Neural progenitor cell (in vitro differentiated cells): Measurements from ENCODE around the gene ZRSR2. TPM values are rescaled to one million over a fixed set of nuclear protein-coding genes. Genes with fewer than 3 reads are reported as not detected.

Source experiments
- DNase-seq: peaks from one replicate; pipeline ENCODE4 v3.0.0-alpha.2; 2016; ENCODE audit warnings: low spot score
- H2AFZ ChIP-seq: fragments of 200-600 bp; sonication (generic); replicated peaks from 2 replicates; pipeline ENCODE4 v1.6.1; 2016; ENCODE audit warnings: antibody characterized with exemption
- H3F3A ChIP-seq: fragments of 200-600 bp; sonication (generic); 2 replicates; pipeline ENCODE4 v1.6.1; 2016; ENCODE audit warnings: antibody characterized with exemption, low read depth
- H3K27ac ChIP-seq: fragments of 200-600 bp; sonication (generic); 2 replicates; pipeline ENCODE4 v1.5.1; 2016; ENCODE audit warnings: mild to moderate bottlenecking
- H3K27me3 ChIP-seq: fragments of 200-600 bp; sonication (generic); 2 replicates; pipeline ENCODE4 v1.6.1; 2016; ENCODE audit warnings: mild to moderate bottlenecking, moderate library complexity
- H3K36me3 ChIP-seq: fragments of 200-600 bp; sonication (generic); 2 replicates; pipeline ENCODE4 v1.5.1; 2016
- H3K4me1 ChIP-seq: fragments of 200-600 bp; sonication (generic); 2 replicates; pipeline ENCODE4 v1.6.1; 2016; ENCODE audit warnings: mixed run types
- H3K4me2 ChIP-seq: fragments of 200-600 bp; sonication (generic); 2 replicates; pipeline ENCODE4 v1.6.1; 2016
- H3K4me3 ChIP-seq: fragments of 200-600 bp; sonication (generic); 2 replicates; pipeline ENCODE4 v1.5.1; 2016
- H3K79me2 ChIP-seq: fragments of 200-600 bp; sonication (generic); 2 replicates; pipeline ENCODE4 v1.6.1; 2016; ENCODE audit warnings: low read depth
- H3K9ac ChIP-seq: fragments of 200-600 bp; sonication (generic); 2 replicates; pipeline ENCODE4 v1.6.1; 2016
- H3K9me3 ChIP-seq: fragments of 200-600 bp; sonication (generic); 2 replicates; pipeline ENCODE4 v1.5.1; 2016; ENCODE audit warnings: low read depth
- H4K20me1 ChIP-seq: fragments of 200-600 bp; sonication (generic); 2 replicates; pipeline ENCODE4 v1.6.1; 2016; ENCODE audit warnings: low read depth
- H3K27ac Mint-ChIP-seq: 3 replicates; pipeline ENCODE4 v1.8.0; 2021; ENCODE audit warnings: mixed read lengths
- H3K27me3 Mint-ChIP-seq: 2 replicates; pipeline ENCODE4 v1.8.0; 2022; ENCODE audit warnings: low read depth, mild to moderate bottlenecking, inconsistent platforms, moderate library complexity, mixed read lengths; ENCODE audit not compliant: insufficient read depth
- H3K36me3 Mint-ChIP-seq: 3 replicates; pipeline ENCODE4 v1.8.0; 2021; ENCODE audit warnings: mixed read lengths
- H3K4me1 Mint-ChIP-seq: 3 replicates; pipeline ENCODE4 v1.8.0; 2021; ENCODE audit warnings: mixed read lengths
- H3K4me3 Mint-ChIP-seq: 3 replicates; pipeline ENCODE4 v1.8.0; 2021; ENCODE audit warnings: mild to moderate bottlenecking, moderate library complexity, mixed read lengths
- H3K9me3 Mint-ChIP-seq: 3 replicates; pipeline ENCODE4 v1.8.0; 2020; ENCODE audit warnings: mixed read lengths
- EZH2 ChIP-seq: fragments of 200-600 bp; sonication (generic); IDR thresholded peaks from 2 replicates; pipeline ENCODE4 v1.6.1; 2017; ENCODE audit warnings: antibody characterized with exemption, mild to moderate bottlenecking, moderate library complexity
- EZH2phosphoT487 ChIP-seq: fragments of 200-600 bp; sonication (generic); IDR thresholded peaks from 2 replicates; pipeline ENCODE4 v1.6.1; 2017; ENCODE audit warnings: antibody characterized with exemption
- total RNA-seq: library from RNA; depleted of rRNA; stranded (reverse); fragments of >200 nt; gene quantifications from 2 replicates; pipeline ENCODE4 v1.2.3, GENCODE V29; 2015; ENCODE audit warnings: low replicate concordance
- TF ChIP-seq, protein P1 (sequence below): fragments of 200-600 bp; sonication (generic); IDR thresholded peaks from 2 replicates; pipeline ENCODE4 v1.5.1; 2017; ENCODE audit warnings: antibody characterized with exemption, mild to moderate bottlenecking

Gene ZRSR2
- total RNA-seq, 1 donor from 2014 or later: 15.2 TPM

DNA sequence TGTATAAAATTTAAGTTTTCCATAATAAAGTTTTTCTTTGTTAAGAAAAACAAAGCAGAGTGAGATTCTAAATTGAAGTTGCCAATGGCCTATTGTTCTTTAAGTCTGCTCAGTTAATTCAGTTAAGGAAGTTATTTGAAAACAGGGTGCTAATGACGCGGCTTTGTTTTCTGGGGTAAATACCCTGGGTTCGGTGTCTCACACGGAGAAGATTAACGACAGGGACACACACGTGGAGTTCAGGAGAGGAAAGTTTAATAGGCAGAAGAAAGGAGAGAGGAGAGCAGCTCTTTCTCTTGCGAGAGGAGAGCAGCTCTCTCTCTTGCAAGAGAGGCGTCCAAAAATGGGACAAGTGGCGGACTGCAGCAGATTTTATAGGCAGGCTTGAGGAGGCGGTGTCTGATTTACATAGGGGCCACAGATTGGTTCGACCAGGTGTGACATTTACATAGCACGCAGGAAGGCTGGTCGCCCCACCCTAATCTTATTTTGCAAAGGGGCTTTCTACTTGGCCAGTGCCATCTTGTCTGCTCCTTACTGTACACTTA lies 42.6 kb upstream of the ZRSR2 start:
- peaks cover 34% of the 10 kb centered on the region for H3K4me1 Mint-ChIP-seq
- H3K4me3 ChIP-seq: no peak overlapping the region
- H3F3A ChIP-seq: peaks cover 24% of the 10 kb centered on the region
- peaks cover 23% of the 10 kb centered on the region for H3K4me1 ChIP-seq
- H3K27me3 Mint-ChIP-seq: peaks cover 9% of the 10 kb centered on the region
- H3K79me2 ChIP-seq: no peaks in the 10 kb centered on the region
- no peak overlapping the region for H3K4me3 Mint-ChIP-seq
- no peaks in the 10 kb centered on the region for H4K20me1 ChIP-seq
- H3K4me2 ChIP-seq: peak overlapping the region; percentile 50
- peaks cover 4% of the 10 kb centered on the region for H3K9me3 Mint-ChIP-seq
- H3K36me3 Mint-ChIP-seq: peaks cover 19% of the 10 kb centered on the region
- H3K9me3 ChIP-seq: no peaks in the 10 kb centered on the region
- TF ChIP-seq EZH2 (no peak), EZH2phosphoT487 (peak; percentile 43)
- TF ChIP-seq, protein P1, sequence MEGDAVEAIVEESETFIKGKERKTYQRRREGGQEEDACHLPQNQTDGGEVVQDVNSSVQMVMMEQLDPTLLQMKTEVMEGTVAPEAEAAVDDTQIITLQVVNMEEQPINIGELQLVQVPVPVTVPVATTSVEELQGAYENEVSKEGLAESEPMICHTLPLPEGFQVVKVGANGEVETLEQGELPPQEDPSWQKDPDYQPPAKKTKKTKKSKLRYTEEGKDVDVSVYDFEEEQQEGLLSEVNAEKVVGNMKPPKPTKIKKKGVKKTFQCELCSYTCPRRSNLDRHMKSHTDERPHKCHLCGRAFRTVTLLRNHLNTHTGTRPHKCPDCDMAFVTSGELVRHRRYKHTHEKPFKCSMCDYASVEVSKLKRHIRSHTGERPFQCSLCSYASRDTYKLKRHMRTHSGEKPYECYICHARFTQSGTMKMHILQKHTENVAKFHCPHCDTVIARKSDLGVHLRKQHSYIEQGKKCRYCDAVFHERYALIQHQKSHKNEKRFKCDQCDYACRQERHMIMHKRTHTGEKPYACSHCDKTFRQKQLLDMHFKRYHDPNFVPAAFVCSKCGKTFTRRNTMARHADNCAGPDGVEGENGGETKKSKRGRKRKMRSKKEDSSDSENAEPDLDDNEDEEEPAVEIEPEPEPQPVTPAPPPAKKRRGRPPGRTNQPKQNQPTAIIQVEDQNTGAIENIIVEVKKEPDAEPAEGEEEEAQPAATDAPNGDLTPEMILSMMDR: no peak
- no peak overlapping the region for H3K27ac Mint-ChIP-seq
- no peak overlapping the region for H3K27ac ChIP-seq
- no peak overlapping the region for H3K9ac ChIP-seq
- H3K27me3 ChIP-seq: no peaks in the 10 kb centered on the region
- no peak overlapping the region for H2AFZ ChIP-seq
- H3K36me3 ChIP-seq: no peaks in the 10 kb centered on the region
- peak; percentile 68 for DNase-seq

DNA sequence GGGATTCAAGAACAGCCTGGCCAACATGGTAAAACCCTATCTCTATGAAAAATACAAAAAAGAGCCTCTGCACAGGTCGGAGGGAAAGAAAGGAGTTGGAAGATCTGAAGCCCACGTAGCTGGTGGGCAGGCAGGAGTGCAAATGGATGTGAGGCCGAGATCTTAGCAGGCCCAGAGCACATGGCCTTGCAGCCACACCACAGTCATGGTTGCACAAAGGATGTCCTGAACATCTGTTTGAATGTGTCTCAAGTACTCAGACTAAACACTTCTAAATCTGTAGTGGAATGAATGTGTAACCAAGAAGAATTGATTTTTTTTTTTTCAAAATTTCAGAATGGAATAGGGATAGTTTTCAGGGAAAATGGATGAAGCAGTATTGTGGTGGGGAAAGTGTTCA lies 41.4 kb upstream of the ZRSR2 start:
- TF ChIP-seq, protein P1: no peak
- no peak for TF ChIP-seq EZH2phosphoT487
- TF ChIP-seq EZH2: no peak
- Histone ChIP-seq H3K4me3 (no peak overlapping the region), H3K4me2 (no peak overlapping the region), H3K27me3 (no peaks in the 10 kb centered on the region), H3K27ac (no peak overlapping the region), H3K79me2 (no peaks in the 10 kb centered on the region), H2AFZ (no peak overlapping the region), H3K9me3 (no peaks in the 10 kb centered on the region), H3F3A (peaks cover 29% of the 10 kb centered on the region), H3K9ac (no peak overlapping the region), H3K36me3 (no peaks in the 10 kb centered on the region), H4K20me1 (no peaks in the 10 kb centered on the region), H3K4me1 (peaks cover 23% of the 10 kb centered on the region)
- H3K36me3 Mint-ChIP-seq: peaks cover 13% of the 10 kb centered on the region
- H3K27me3 Mint-ChIP-seq: peaks cover 9% of the 10 kb centered on the region
- no peak overlapping the region for H3K4me3 Mint-ChIP-seq
- peaks cover 6% of the 10 kb centered on the region for H3K9me3 Mint-ChIP-seq
- DNase-seq: no peak
- peak overlapping the region; percentile 68 for H3K27ac Mint-ChIP-seq
- peaks cover 34% of the 10 kb centered on the region for H3K4me1 Mint-ChIP-seq

DNA sequence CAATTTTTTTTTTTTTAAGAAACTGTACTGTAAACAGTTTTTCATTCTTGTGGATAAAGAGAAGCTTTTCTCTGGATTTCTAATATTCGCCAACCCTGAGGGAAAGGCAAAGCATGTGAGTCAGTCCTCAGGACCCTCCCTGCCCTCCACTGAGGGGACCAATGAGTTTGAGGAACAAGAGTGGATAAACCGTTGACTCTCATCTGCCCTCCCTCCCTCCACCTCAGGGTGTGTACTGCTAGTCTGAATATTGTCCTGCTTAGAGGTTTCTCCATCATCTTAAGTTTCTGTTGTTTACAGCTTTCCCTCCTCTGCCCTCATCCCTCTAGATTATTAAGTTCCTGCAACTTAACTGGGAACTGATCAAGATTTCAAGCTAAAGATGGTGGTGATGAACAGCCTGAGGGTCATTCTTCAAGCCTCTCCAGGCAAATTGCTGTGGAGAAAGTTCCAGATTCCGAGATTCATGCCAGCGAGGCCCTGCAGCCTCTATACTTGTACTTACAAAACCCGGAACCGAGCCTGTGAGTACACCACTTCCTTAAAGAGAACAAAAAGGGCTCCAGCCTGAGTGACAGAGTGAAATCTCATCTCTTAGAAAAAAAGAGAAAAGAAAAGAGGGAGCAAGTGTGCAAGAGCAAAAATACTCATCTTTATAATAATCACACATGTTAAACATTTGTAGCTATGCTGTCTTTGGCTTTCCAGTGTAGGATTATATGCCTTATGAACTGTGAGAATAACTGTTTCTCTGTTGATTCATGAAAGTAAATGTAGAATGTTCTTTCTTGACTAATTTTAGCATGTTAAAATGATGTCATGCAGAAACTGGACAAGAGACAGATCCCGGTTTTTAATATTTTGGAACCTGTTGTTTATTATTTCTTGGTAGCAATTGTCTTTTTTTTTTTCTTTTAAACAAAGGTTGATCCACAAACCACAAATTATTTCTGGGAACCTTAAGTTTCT lies 40.4 kb upstream of the ZRSR2 start:
- Histone ChIP-seq H3F3A (peaks cover 29% of the 10 kb centered on the region), H3K27ac (no peak overlapping the region), H3K27me3 (no peaks in the 10 kb centered on the region), H3K9ac (no peak overlapping the region), H3K4me3 (no peak overlapping the region), H4K20me1 (no peaks in the 10 kb centered on the region), H3K9me3 (no peaks in the 10 kb centered on the region), H2AFZ (no peak overlapping the region), H3K79me2 (no peaks in the 10 kb centered on the region), H3K4me1 (peaks cover 23% of the 10 kb centered on the region), H3K36me3 (no peaks in the 10 kb centered on the region), H3K4me2 (no peak overlapping the region)
- DNase-seq: no peak
- H3K27me3 Mint-ChIP-seq: peaks cover 7% of the 10 kb centered on the region
- peaks cover 13% of the 10 kb centered on the region for H3K36me3 Mint-ChIP-seq
- peaks cover 6% of the 10 kb centered on the region for H3K9me3 Mint-ChIP-seq
- no peak overlapping the region for H3K4me3 Mint-ChIP-seq
- no peak for TF ChIP-seq EZH2
- TF ChIP-seq, protein P1: no peak
- no peak for TF ChIP-seq EZH2phosphoT487
- H3K4me1 Mint-ChIP-seq: peaks cover 30% of the 10 kb centered on the region
- H3K27ac Mint-ChIP-seq: no peak overlapping the region
